ENCODE results near the gene SCFD2.

- TF ChIP-seq POLR2AphosphoS5 (IDR thresholded peaks at IDR 0.05; ENCODE audit: insufficient read depth, low read depth, low read length) (no peak), CTCF (IDR thresholded peaks at IDR 0.05; ENCODE audit: extremely low read depth in 1 of 2, insufficient read depth in 1 of 2, low read depth in 1 of 2, low read length in 2 of 2) (no peak), JUN (IDR thresholded peaks at IDR 0.05; ENCODE audit: borderline replicate concordance, insufficient read depth, insufficient read length, low read depth) (no peak), POLR2A (IDR thresholded peaks at IDR 0.05; ENCODE audit: low read depth, low read length) (no peak), FOS (IDR thresholded peaks at IDR 0.05; ENCODE audit: borderline replicate concordance, insufficient read depth, low read length) (no peak)
Observed at GRCh38 chr4:53118676-53119075, 247.2 kb downstream of the SCFD2 start.
